Measurements from ENCODE around the gene PRKCH. TPM values are rescaled to one million over a fixed set of nuclear protein-coding genes. Genes with fewer than 3 reads are reported as not detected.

The PRKCH gene
- total and polyA plus RNA-seq, 12 donors = 8.3 to 25.1 (median 17.7) TPM

- Histone ChIP-seq H3K27ac (peak overlapping the region in 2 of 10 donors; percentile 9 to 11), H3K36me3 (no peaks in the 10 kb centered on the region), H3K9me3 (no peaks in the 10 kb centered on the region), H3K4me1 (peaks cover 0 to 53% (median 44%) of the 10 kb centered on the region in 9 donors), H3K27me3 (no peaks in the 10 kb centered on the region), H3K4me3 (no peak overlapping the region)
- no peak for ATAC-seq
- no peak for TF ChIP-seq CTCF (IDR thresholded peaks at IDR 0.05)
- 51 to 56% methylated on average over 6 of the region's 6 CpGs for WGBS, 2 donors
- DNase-seq = no peak
- intact Hi-C loops (cut with DNase I) = no loop called here
These were observed 29.3 kb downstream of the PRKCH start for GRCh38 chr14:61350427-61351270.

- no peak for ATAC-seq
- Histone ChIP-seq H3K27me3 (no peaks in the 10 kb centered on the region), H3K4me3 (no peak overlapping the region), H3K4me1 (peaks cover 0 to 53% (median 41%) of the 10 kb centered on the region in 9 donors), H3K36me3 (no peaks in the 10 kb centered on the region), H3K27ac (no peak overlapping the region), H3K9me3 (no peaks in the 10 kb centered on the region)
- no peak for DNase-seq
- intact Hi-C loops (cut with DNase I) = no loop called here
- WGBS, 2 donors = 96 to 97% methylated on average over 6 of the region's 6 CpGs
- TF ChIP-seq CTCF (IDR thresholded peaks at IDR 0.05) = no peak
These were observed 30.1 kb downstream of the PRKCH start for GRCh38 chr14:61351477-61351876.

- intact Hi-C loops (cut with DNase I) = loop anchor here in 4 of 10 donors (5.0 kb wide), 3 partner anchors 34 to 641 kb away; partner anchors contain the start of gene PRKCH (in 3 of the 4)
- Histone ChIP-seq H3K36me3 (no peaks in the 10 kb centered on the region), H3K4me3 (no peak overlapping the region)
These were observed 34.5 kb downstream of the PRKCH start for GRCh38 chr14:61355892-61356325.

More at GRCh38 chr14:61355892-61356325, 34.5 kb downstream of the PRKCH start:
- H3K27ac ChIP-seq = peak overlapping the region in 9 of 10 donors; percentile 14 to 75 (median 48)
- no peaks in the 10 kb centered on the region for H3K9me3 ChIP-seq
- 23 to 24% methylated on average over 6 of the region's 6 CpGs for WGBS, 2 donors
- no peaks in the 10 kb centered on the region for H3K27me3 ChIP-seq
- ATAC-seq (peak; percentile 74 to 96 (median 93)), DNase-seq (peak; percentile 23 to 80)
- TF ChIP-seq CTCF (IDR thresholded peaks at IDR 0.05) = no peak
- H3K4me1 ChIP-seq = peaks cover 0 to 57% (median 30%) of the 10 kb centered on the region in 9 donors

Measured in heart right ventricle (tissue), 16 donors.